Kasumi-1 (cell line): ENCODE measurements around the gene TRPT1.

Source experiments
- DNase-seq, 2 experiments: peaks; one replicate each; lab custom pipeline; 2025; lab: John Stamatoyannopoulos, UW

TRPT1 gene

GRCh38 chr11:64208086-64208795 is 17.7 kb downstream of the TRPT1 start:
- no peak for DNase-seq

GRCh38 chr11:64207256-64208085 is 18.5 kb downstream of the TRPT1 start:
- peak; percentile 87 to 89 for DNase-seq

- peak; percentile 94 to 96 for DNase-seq
Observed at GRCh38 chr11:64206457-64207255, 19.3 kb downstream of the TRPT1 start, which contains the start of gene FERMT3. TSS of gene FERMT3 (plus strand) at chr11:64206721. CDS start at chr11:64207365, 644 bp downstream.

GRCh38 chr11:64204464-64204989 is 21.5 kb downstream of the TRPT1 start:
- peak; percentile 96 to 97 for DNase-seq

- no peak for DNase-seq
Observed at GRCh38 chr11:64204080-64204440, 21.9 kb downstream of the TRPT1 start.

- no peak for DNase-seq
Observed at GRCh38 chr11:64203421-64204079, 22.4 kb downstream of the TRPT1 start.

- no peak for DNase-seq
Observed at GRCh38 chr11:64202992-64203391, 23.0 kb downstream of the TRPT1 start.

- DNase-seq = no peak
Observed at GRCh38 chr11:64201543-64201942, 24.4 kb downstream of the TRPT1 start.

- no peak for DNase-seq
Observed at GRCh38 chr11:64198511-64198910, 27.5 kb downstream of the TRPT1 start.

GRCh38 chr11:64196626-64197025 is 29.4 kb downstream of the TRPT1 start:
- no peak for DNase-seq

GRCh38 chr11:64192434-64192833 is 33.6 kb downstream of the TRPT1 start:
- DNase-seq = no peak

GRCh38 chr11:64186492-64187165 is 39.4 kb downstream of the TRPT1 start:
- DNase-seq = no peak

GRCh38 chr11:64185693-64186491 is 40.1 kb downstream of the TRPT1 start, which contains the start of gene STIP1:
TSS of gene STIP1 (plus strand) at chr11:64186171. CDS start at chr11:64186262, 91 bp downstream.
- peak; percentile 99 to 100 for DNase-seq

- DNase-seq = peak; percentile 41 to 42
Observed at GRCh38 chr11:64185175-64185692, 40.8 kb downstream of the TRPT1 start.

- DNase-seq = no peak
Observed at GRCh38 chr11:64183890-64184289, 42.1 kb downstream of the TRPT1 start.

- DNase-seq = peak; percentile 87 to 88
Observed at GRCh38 chr11:64181506-64182411, 44.2 kb downstream of the TRPT1 start.

GRCh38 chr11:64180891-64181290 is 45.1 kb downstream of the TRPT1 start:
- DNase-seq = no peak

- no peak for DNase-seq
Observed at GRCh38 chr11:64178951-64179639, 46.9 kb downstream of the TRPT1 start.
